SU-DHL-6 (cell line): ENCODE results near the gene CPPED1.

Source experiments
- CTCF ChIP-seq: fragments of 200-600 bp; sonication (generic); IDR thresholded peaks from one replicate; pipeline ENCODE4 v1.5.1; 2017; ENCODE audit warnings: antibody characterized with exemption, mild to moderate bottlenecking, low read length, moderate library complexity; ENCODE audit not compliant: insufficient read depth, poor library complexity, severe bottlenecking
- EZH2phosphoT487 ChIP-seq: fragments of 200-600 bp; sonication (generic), shearing (Covaris generic); conservative IDR thresholded peaks from 2 replicates; pipeline ENCODE4 v1.6.1; 2018; ENCODE audit warnings: mild to moderate bottlenecking, antibody characterized with exemption, low read length, moderate library complexity, mixed read lengths

DNA sequence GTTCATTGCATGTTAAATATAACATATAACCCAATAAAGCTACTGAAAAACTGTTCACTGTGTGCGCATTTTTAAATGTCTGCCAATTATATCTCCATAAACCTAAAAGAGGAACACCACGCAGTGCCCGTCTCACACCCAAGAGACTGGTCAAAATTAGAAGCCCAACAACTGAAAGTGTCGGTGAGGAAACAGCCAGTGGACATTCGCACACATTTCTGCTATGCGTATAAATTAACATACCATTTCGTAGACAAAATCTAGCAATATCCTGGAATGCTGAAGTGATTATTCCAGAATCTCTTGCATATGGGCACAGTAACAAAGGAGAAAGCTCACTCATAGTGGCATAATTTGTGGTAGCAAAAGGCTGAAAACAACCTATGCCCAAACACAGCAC, 55.9 kb downstream of the CPPED1 start:
- TF ChIP-seq CTCF (no peak), EZH2phosphoT487 (no peak)
